Peyer's patch (tissue), 4 donors: Measurements from ENCODE around the gene FUT7. TPM values are rescaled to one million over a fixed set of nuclear protein-coding genes. Genes with fewer than 3 reads are reported as not detected.

Source experiments
- DNase-seq, 3 donors: peaks; one replicate each; pipeline ENCODE4 v3.0.0-alpha.2; 2017 to 2019
- H3K27ac ChIP-seq, 4 donors: fragments of 200-600 bp; sonication (generic); one replicate each; pipeline ENCODE4 v1.5.1; 2016 to 2019
- H3K27me3 ChIP-seq, 2 donors: fragments of 200-600 bp; sonication (generic); one replicate each; pipeline ENCODE4 v1.5.1; 2019
- H3K36me3 ChIP-seq, 3 donors: fragments of 200-600 bp; sonication (generic); one replicate each; pipeline ENCODE4 v1.5.1; 2016 to 2019
- H3K4me1 ChIP-seq, 4 donors: fragments of 200-600 bp; sonication (generic); one replicate each; pipeline ENCODE4 v1.5.1; 2016 to 2019
- H3K4me3 ChIP-seq, 4 donors: fragments of 200-600 bp; sonication (generic); 1 replicate in 3 of 4; 2 replicates in 1 of 4; pipeline ENCODE4 v1.5.1; 2016 to 2019; ENCODE audit warnings: mild to moderate bottlenecking in 1 of 4
- H3K9me3 ChIP-seq, 4 donors: fragments of 200-600 bp; sonication (generic); one replicate each; pipeline ENCODE4 v1.5.1; 2016 to 2019; ENCODE audit warnings: mild to moderate bottlenecking in 1 of 4
- POLR2A ChIP-seq, 2 donors: fragments of 450-650 bp; IDR thresholded peaks; one replicate each; pipeline ENCODE4 v1.5.1; 2017; ENCODE audit warnings: antibody characterized with exemption in 2 of 2, mild to moderate bottlenecking in 2 of 2, moderate library complexity in 2 of 2
- total RNA-seq, 4 donors: library from RNA; depleted of rRNA; stranded (reverse); fragments of >200 nt; gene quantifications; one replicate each; pipeline ENCODE4 v1.1.0, GENCODE V29; 2016
- TF ChIP-seq, protein P1 (sequence below), 6 experiments: fragments of 450-650 bp in 4 of 6; fragments of 200-600 bp in 2 of 6; sonication (generic) in 1 of 6; IDR thresholded peaks; one replicate each; pipeline ENCODE4 v1.5.1; 2017 to 2019; ENCODE audit warnings: antibody characterized with exemption in 6 of 6, mild to moderate bottlenecking in 3 of 6, moderate library complexity in 1 of 6

The FUT7 gene
- total RNA-seq, 4 donors from 2014 or later = not detected

DNA sequence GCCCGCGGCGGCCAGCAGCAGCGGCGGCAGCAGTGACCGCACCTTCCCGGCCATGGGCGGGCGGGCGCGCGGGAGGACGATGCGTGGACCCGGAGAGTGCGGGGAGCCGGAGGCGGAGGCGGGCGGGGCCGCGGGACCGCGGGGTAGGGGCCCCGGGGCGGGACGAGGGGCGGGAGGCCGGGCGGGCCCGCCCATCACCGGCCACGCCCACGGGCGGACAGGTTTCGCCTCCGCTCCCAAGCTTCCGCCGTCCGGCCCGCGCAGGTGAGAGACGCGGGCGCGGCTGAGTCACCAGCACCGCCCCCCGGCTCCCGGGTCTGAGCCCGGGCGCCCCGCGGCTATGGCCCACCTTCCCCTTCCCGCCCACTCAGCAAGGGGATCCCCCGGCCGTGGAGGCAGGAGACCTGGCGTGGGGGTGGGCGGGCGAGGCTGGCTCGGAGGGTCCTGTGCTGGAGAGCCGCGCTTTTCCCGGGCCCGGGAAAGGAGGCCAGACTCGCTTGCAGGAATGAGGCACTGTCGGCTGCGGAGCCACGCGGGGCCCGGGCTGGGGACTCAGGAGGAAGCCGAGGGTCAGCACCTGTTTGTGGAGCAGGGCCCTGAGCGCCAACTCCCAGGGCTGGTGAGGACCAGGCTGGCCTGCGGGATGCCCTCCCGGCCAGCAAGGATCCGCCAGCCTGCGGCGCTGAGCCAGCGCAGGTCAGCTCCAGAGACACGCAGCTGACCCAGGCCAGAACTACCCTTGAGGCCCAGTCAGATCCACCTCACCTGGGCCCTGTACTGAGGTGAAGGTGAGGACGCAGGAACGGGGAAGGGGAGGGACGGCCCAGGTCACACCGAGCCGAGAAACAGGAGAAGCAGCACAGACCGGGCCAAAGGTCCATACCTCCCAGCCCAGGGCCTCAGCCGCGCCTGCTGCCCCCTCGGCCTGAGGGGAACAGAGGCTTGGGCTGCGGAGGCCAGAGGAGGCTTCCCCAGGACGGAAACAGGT is 22.4 kb upstream of the FUT7 start, which contains the start of gene ENTPD2:
TSS of gene ENTPD2 (minus strand) at position 118 of the 988 bp plus-strand sequence. CDS start at position 54, 64 bp downstream.
- no peaks in the 10 kb centered on the region for H3K36me3 ChIP-seq
- peak; percentile 49 to 91 (median 86) for DNase-seq
- peaks cover 10 to 55% (median 15%) of the 10 kb centered on the region in 4 donors for H3K4me1 ChIP-seq
- peak within 1 kb of the TSS; percentile 0 to 97 (median 92) for H3K27ac ChIP-seq
- no peaks in the 10 kb centered on the region for H3K9me3 ChIP-seq
- H3K27me3 ChIP-seq = peaks cover 0 to 14% of the 10 kb centered on the region in 2 donors
- peak within 1 kb of the TSS; percentile 31 to 86 (median 63) for H3K4me3 ChIP-seq
- TF ChIP-seq POLR2A (IDR thresholded peaks at IDR 0.05) = peak; percentile 88 to 92
- TF ChIP-seq, protein P1, sequence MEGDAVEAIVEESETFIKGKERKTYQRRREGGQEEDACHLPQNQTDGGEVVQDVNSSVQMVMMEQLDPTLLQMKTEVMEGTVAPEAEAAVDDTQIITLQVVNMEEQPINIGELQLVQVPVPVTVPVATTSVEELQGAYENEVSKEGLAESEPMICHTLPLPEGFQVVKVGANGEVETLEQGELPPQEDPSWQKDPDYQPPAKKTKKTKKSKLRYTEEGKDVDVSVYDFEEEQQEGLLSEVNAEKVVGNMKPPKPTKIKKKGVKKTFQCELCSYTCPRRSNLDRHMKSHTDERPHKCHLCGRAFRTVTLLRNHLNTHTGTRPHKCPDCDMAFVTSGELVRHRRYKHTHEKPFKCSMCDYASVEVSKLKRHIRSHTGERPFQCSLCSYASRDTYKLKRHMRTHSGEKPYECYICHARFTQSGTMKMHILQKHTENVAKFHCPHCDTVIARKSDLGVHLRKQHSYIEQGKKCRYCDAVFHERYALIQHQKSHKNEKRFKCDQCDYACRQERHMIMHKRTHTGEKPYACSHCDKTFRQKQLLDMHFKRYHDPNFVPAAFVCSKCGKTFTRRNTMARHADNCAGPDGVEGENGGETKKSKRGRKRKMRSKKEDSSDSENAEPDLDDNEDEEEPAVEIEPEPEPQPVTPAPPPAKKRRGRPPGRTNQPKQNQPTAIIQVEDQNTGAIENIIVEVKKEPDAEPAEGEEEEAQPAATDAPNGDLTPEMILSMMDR (IDR thresholded peaks at IDR 0.05) = no peak

DNA sequence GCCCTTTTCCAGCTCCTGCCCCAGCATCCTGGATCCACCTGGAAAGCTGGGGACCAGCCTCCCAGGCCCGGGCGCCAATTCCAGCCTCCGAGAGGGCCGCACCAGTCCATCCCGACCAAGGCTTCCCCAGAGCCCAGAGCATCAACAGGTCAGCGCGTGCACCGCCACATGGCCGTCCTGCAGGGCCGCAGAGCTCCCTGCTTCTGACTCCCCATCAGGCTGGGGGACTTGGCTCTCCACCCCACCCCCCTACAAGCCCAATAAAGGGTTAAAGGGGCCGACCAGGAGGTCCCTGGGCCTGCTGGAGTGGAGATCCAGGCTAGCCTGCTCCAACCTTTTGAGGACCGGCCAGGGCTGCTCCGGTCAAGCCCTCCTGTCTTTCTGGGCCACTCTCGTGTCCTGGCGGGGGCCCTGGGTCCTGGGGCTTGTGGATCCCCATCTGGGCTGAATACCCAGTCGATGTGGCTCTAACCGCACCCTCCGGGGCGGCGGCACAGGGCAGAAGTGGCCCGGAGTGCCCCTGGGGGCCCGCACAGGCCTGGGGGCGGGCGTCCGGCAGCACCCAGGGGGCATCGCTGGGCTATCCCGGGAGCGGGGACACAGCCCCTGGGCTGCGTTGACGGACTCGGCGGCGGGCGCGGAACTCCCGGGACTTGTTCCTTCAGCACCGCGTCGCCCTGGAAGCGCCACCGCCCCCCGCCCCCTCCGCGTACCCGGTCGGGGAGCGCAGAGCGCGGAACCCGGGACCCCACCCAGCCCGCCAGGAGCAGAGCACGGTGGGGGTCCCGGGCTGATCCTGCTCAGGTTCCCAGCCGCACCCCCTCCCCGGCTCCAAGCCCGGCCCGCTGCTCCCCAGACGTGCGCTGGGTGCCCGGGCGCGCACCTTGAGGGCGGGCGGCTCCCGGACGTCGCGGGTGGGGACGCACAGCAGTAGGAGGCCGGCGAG is 21.4 kb upstream of the FUT7 start:
- Histone ChIP-seq H3K36me3 (no peaks in the 10 kb centered on the region), H3K4me1 (peaks cover 10 to 62% (median 15%) of the 10 kb centered on the region in 4 donors), H3K9me3 (no peaks in the 10 kb centered on the region), H3K4me3 (peak overlapping the region; percentile 31 to 86 (median 63)), H3K27ac (peak overlapping the region in 3 of 4 donors; percentile 89 to 97 (median 96)), H3K27me3 (peaks cover 0 to 21% of the 10 kb centered on the region in 2 donors)
- no peak for DNase-seq
- TF ChIP-seq, protein P1 (IDR thresholded peaks at IDR 0.05) = no peak
- no peak for TF ChIP-seq POLR2A (IDR thresholded peaks at IDR 0.05)

DNA sequence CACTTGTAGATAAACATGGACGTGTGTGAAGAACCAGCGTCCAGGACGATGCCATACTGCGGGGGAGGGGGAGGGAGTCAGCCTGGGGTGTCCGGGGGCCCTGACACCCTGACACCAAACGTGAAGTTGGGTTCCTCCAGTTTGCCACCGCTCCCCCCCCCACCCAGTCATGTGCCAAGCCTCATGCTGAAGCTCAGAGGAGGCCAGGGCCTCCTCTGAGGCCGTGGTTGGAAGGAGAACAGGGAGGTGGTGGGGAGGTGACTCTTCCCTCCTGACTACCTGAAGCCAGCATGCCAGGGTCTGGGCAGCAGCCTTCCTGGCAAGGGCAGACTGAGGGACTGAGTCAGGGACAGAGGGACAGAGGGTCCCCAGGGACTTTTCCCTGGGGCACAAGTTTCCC is 20.4 kb upstream of the FUT7 start:
- TF ChIP-seq, protein P1 (IDR thresholded peaks at IDR 0.05) = no peak
- TF ChIP-seq POLR2A (IDR thresholded peaks at IDR 0.05) = no peak
- H3K36me3 ChIP-seq = no peaks in the 10 kb centered on the region
- peaks cover 0 to 29% of the 10 kb centered on the region in 2 donors for H3K27me3 ChIP-seq
- peaks cover 10 to 54% (median 13%) of the 10 kb centered on the region in 4 donors for H3K4me1 ChIP-seq
- no peak for DNase-seq
- H3K27ac ChIP-seq = no peak overlapping the region
- no peak overlapping the region for H3K4me3 ChIP-seq
- no peaks in the 10 kb centered on the region for H3K9me3 ChIP-seq

DNA sequence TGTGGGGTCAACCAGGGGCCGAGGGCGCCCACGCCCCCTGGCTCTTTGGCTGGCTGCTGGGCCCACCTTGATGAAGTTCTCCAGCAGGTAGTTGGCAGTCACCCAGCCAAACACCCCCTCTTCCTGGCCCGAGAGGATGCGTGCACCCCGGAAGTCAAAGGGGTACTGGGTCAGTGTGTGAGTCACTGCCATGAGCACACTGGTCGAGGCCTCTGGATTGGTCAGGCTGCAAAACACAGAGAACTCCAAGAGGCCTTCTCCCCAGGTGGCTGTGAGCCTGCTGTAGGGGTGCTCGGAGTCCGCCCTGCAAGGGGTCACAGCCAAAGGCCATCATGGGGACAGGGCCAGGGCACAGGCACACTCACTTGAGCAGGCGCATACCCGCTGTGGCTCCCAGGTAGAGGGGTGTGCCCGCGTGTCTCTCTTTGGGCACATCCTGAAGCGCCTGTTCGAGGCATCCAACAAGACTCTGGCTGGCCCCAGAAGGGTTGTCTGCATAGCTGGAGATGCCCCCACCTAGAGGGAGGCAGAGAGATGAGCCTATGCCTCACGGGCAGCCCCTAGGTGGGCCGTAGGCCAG is 19.3 kb upstream of the FUT7 start:
- Histone ChIP-seq H3K27me3 (peaks cover 0 to 29% of the 10 kb centered on the region in 2 donors), H3K4me3 (no peak overlapping the region), H3K27ac (no peak overlapping the region), H3K9me3 (no peaks in the 10 kb centered on the region), H3K36me3 (no peaks in the 10 kb centered on the region), H3K4me1 (peaks cover 12 to 49% (median 15%) of the 10 kb centered on the region in 4 donors)
- DNase-seq = no peak
- TF ChIP-seq, protein P1 (IDR thresholded peaks at IDR 0.05) = no peak
- no peak for TF ChIP-seq POLR2A (IDR thresholded peaks at IDR 0.05)

DNA sequence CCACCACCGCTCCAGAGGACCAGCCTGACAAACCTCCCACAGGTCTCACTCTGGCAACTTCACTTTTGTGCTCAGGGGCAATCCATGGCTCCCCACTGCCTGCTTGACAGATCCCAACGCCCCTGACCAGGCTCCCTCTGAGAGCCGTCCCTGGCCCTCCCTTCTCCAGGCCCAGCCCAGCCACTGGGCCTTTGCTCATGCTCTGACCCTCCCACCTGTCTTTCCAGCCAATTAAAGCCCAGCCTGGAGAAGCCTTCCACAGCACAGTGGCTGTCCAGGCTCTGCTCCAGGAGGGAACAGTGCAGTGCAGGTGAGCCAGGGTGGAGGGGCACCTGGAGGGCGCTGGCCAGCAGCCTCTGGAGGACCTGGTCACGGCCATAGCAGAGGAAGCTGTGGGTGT is 18.7 kb upstream of the FUT7 start:
- Histone ChIP-seq H3K27me3 (peaks cover 0 to 29% of the 10 kb centered on the region in 2 donors), H3K4me1 (peaks cover 15 to 46% (median 21%) of the 10 kb centered on the region in 4 donors), H3K4me3 (no peak overlapping the region), H3K9me3 (no peaks in the 10 kb centered on the region), H3K36me3 (no peaks in the 10 kb centered on the region), H3K27ac (no peak overlapping the region)
- DNase-seq = no peak
- TF ChIP-seq POLR2A (IDR thresholded peaks at IDR 0.05) = no peak
- TF ChIP-seq, protein P1 (IDR thresholded peaks at IDR 0.05) = no peak
